ENCODE results near the gene TAF3. TPM values are rescaled to one million over a fixed set of nuclear protein-coding genes. Genes with fewer than 3 reads are reported as not detected.

TAF3 gene
- total and polyA plus RNA-seq, 2 donors (not counting 1 experiment from before 2014, with no cell fraction given) = 7.0 to 20.1 TPM

DNA sequence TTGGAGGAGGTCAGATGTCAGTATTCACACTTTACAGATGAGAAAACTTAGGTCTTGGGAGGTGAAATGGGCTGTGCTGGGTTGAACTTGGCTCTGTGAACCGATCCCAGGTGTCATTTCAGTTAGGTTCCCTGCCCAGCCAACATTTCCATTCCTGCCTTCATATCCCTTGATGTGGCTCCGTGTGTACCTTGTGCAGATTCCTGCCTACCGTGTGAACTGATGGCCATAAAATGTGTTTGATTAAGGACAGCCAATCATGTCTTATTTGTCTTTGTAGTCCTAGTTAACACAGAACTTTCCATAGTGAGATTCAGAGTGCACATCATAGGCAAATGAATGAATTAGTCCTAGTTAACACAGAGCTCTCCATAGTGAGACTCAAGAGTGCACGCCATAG is 135.1 kb downstream of the TAF3 start:
- Histone ChIP-seq H3K4me3 (ENCODE audit: control extremely low read depth in 1 of 5, extremely low read depth in 1 of 5, insufficient read depth in 1 of 5, low read depth in 2 of 5, low read length in 4 of 5) (no peak overlapping the region), H3K36me3 (replicated peaks in 1 of 2; ENCODE audit: control extremely low read depth in 1 of 2, control insufficient read depth in 1 of 2, extremely low read depth in 1 of 2, insufficient read depth in 2 of 2, low read length in 1 of 2) (no peaks in the 10 kb centered on the region), H3K27me3 (replicated peaks in 1 of 4; ENCODE audit: control extremely low read depth in 1 of 4, control insufficient read depth in 3 of 4, insufficient read depth in 4 of 4, low read length in 3 of 4) (no peaks in the 10 kb centered on the region), H3K79me2 (ENCODE audit: control insufficient read depth, insufficient read depth, low read length) (peaks cover 5% of the 10 kb centered on the region), H2AFZ (ENCODE audit: insufficient read depth, low read depth, low read length, poor library complexity, severe bottlenecking) (no peak overlapping the region), H4K20me1 (ENCODE audit: control insufficient read depth, insufficient read depth, low read length, poor library complexity, severe bottlenecking) (peaks cover 17% of the 10 kb centered on the region), H3K9me3 (ENCODE audit: control extremely low read depth in 1 of 3, control insufficient read depth in 2 of 3, insufficient read depth in 1 of 3, low read length in 2 of 3) (no peaks in the 10 kb centered on the region), H3K27ac (ENCODE audit: low read length in 2 of 2) (no peak overlapping the region), H3K9ac (ENCODE audit: low read length) (no peak overlapping the region), H3K4me1 (ENCODE audit: control insufficient read depth in 2 of 2, insufficient read depth in 2 of 2, low read length in 2 of 2) (peaks cover 0 to 3% of the 10 kb centered on the region in 2 donors), H3K4me2 (replicated peaks; ENCODE audit: low read depth, low read length, poor library complexity, severe bottlenecking) (no peak overlapping the region)
- TF ChIP-seq EZH2 (IDR thresholded peaks at IDR 0.05; ENCODE audit: borderline replicate concordance, insufficient read depth, low read depth, low read length, poor library complexity, severe bottlenecking) = no peak
- TF ChIP-seq, protein P1, sequence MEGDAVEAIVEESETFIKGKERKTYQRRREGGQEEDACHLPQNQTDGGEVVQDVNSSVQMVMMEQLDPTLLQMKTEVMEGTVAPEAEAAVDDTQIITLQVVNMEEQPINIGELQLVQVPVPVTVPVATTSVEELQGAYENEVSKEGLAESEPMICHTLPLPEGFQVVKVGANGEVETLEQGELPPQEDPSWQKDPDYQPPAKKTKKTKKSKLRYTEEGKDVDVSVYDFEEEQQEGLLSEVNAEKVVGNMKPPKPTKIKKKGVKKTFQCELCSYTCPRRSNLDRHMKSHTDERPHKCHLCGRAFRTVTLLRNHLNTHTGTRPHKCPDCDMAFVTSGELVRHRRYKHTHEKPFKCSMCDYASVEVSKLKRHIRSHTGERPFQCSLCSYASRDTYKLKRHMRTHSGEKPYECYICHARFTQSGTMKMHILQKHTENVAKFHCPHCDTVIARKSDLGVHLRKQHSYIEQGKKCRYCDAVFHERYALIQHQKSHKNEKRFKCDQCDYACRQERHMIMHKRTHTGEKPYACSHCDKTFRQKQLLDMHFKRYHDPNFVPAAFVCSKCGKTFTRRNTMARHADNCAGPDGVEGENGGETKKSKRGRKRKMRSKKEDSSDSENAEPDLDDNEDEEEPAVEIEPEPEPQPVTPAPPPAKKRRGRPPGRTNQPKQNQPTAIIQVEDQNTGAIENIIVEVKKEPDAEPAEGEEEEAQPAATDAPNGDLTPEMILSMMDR (IDR thresholded peaks at IDR 0.05) = no peak
- H3K4me1 Mint-ChIP-seq = peaks cover 42% of the 10 kb centered on the region
- intact Hi-C loops (cut with micrococcal nuclease) = no loop called here
- H3K4me3 Mint-ChIP-seq = no peak overlapping the region
- ATAC-seq (ENCODE audit: low read depth) (no peak), DNase-seq (no peak)
- WGBS (ENCODE audit: insufficient coverage) = 100% methylated on average over 2 of the region's 4 CpGs
- no peaks in the 10 kb centered on the region for H3K9me3 Mint-ChIP-seq (ENCODE audit: insufficient read depth)
- ChIA-PET CTCF (no interaction called here), POLR2A (no interaction called here)
- H3K27me3 Mint-ChIP-seq = no peaks in the 10 kb centered on the region
- H3K27ac Mint-ChIP-seq = no peak overlapping the region

DNA sequence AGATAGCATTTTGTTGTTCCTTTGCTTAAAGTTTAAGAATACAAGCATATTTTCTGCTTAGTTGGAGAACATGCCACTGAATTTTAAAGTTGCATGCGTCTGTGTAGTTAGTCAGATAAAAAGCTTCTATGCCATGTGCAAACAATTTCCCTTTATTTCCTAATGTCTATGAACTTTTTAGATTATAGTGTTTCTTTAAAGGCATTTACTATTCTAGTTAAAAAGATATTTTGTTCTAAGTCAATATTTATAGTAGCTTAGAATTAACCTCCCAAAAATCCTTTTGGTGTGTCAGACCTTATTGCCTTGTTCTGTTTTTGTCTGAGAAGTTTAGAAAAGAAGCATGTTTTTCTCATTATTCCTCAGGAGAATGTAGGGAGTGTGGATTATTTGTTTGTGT is 137.1 kb downstream of the TAF3 start:
- Mint-ChIP-seq H3K9me3 (ENCODE audit: insufficient read depth) (no peaks in the 10 kb centered on the region), H3K4me3 (no peak overlapping the region), H3K4me1 (peaks cover 23% of the 10 kb centered on the region), H3K27ac (no peak overlapping the region), H3K27me3 (no peaks in the 10 kb centered on the region)
- ChIA-PET POLR2A (no interaction called here), CTCF (no interaction called here)
- peaks cover 5% of the 10 kb centered on the region for H3K79me2 ChIP-seq (ENCODE audit: control insufficient read depth, insufficient read depth, low read length)
- intact Hi-C loops (cut with micrococcal nuclease) = no loop called here
- no peaks in the 10 kb centered on the region for H3K36me3 ChIP-seq (replicated peaks in 1 of 2; ENCODE audit: control extremely low read depth in 1 of 2, control insufficient read depth in 1 of 2, extremely low read depth in 1 of 2, insufficient read depth in 2 of 2, low read length in 1 of 2)
- H2AFZ ChIP-seq (ENCODE audit: insufficient read depth, low read depth, low read length, poor library complexity, severe bottlenecking) = no peak overlapping the region
- no CpG with 5 or more reads among the region's 1 CpG for WGBS (ENCODE audit: insufficient coverage)
- H4K20me1 ChIP-seq (ENCODE audit: control insufficient read depth, insufficient read depth, low read length, poor library complexity, severe bottlenecking) = peaks cover 26% of the 10 kb centered on the region
- H3K4me1 ChIP-seq (ENCODE audit: control insufficient read depth in 2 of 2, insufficient read depth in 2 of 2, low read length in 2 of 2) = peaks cover 0 to 3% of the 10 kb centered on the region in 2 donors
- no peaks in the 10 kb centered on the region for H3K9me3 ChIP-seq (ENCODE audit: control extremely low read depth in 1 of 3, control insufficient read depth in 2 of 3, insufficient read depth in 1 of 3, low read length in 2 of 3)
- DNase-seq (no peak), ATAC-seq (ENCODE audit: low read depth) (no peak)
- no peak overlapping the region for H3K4me3 ChIP-seq (ENCODE audit: control extremely low read depth in 1 of 5, extremely low read depth in 1 of 5, insufficient read depth in 1 of 5, low read depth in 2 of 5, low read length in 4 of 5)
- no peaks in the 10 kb centered on the region for H3K27me3 ChIP-seq (replicated peaks in 1 of 4; ENCODE audit: control extremely low read depth in 1 of 4, control insufficient read depth in 3 of 4, insufficient read depth in 4 of 4, low read length in 3 of 4)
- TF ChIP-seq, protein P1 (IDR thresholded peaks at IDR 0.05) = no peak
- TF ChIP-seq EZH2 (IDR thresholded peaks at IDR 0.05; ENCODE audit: borderline replicate concordance, insufficient read depth, low read depth, low read length, poor library complexity, severe bottlenecking) = no peak
- no peak overlapping the region for H3K27ac ChIP-seq (ENCODE audit: low read length in 2 of 2)
- H3K9ac ChIP-seq (ENCODE audit: low read length) = no peak overlapping the region
- no peak overlapping the region for H3K4me2 ChIP-seq (replicated peaks; ENCODE audit: low read depth, low read length, poor library complexity, severe bottlenecking)
